Measurements from ENCODE around the gene PPM1L. TPM values are rescaled to one million over a fixed set of nuclear protein-coding genes. Genes with fewer than 3 reads are reported as not detected.

Gene PPM1L
- polyA plus RNA-seq, 1 donor (not counting 4 experiments of a cell fraction or from before 2014, with no cell fraction given): 0.58 TPM

DNA sequence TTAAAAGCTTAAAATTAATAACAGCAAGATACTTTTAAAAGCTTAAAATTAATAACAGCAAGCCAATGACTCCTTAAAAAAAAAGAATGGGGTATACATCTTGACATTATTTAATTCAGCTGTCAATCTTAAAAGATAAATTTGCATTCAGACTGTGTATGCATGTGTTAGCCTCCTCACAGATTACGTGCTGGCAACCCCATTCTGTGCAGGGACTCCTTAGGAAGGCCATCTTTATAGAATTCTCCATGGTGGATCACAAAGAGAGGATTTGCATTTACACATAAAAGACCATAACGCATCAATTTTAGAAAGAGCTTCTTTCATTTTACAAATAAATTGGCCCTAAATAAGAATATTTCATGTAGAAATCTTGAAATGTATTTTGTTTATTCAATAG is 261.9 kb downstream of the PPM1L start:
- Histone ChIP-seq H3K9me1 (ENCODE audit: control insufficient read depth, extremely low read depth, insufficient read depth, low read length) (no peaks in the 10 kb centered on the region), H3K9ac (ENCODE audit: control insufficient read depth, extremely low read depth, insufficient read depth, low read length) (no peak overlapping the region), H3K4me3 (ENCODE audit: control insufficient read depth in 2 of 3, extremely low read depth in 1 of 3, insufficient read depth in 2 of 3, low read depth in 1 of 3, low read length in 3 of 3) (no peak overlapping the region), H3K9me3 (ENCODE audit: control insufficient read depth, low read depth, low read length) (no peaks in the 10 kb centered on the region), H3K4me2 (ENCODE audit: control insufficient read depth, extremely low read depth, insufficient read depth, low read depth, low read length) (no peak overlapping the region), H3K27me3 (ENCODE audit: control insufficient read depth, extremely low read depth, insufficient read depth, low read length) (no peaks in the 10 kb centered on the region), H3K79me2 (ENCODE audit: control insufficient read depth, insufficient read depth, low read length) (no peaks in the 10 kb centered on the region), H3K36me3 (ENCODE audit: control insufficient read depth in 2 of 2, extremely low read depth in 1 of 2, insufficient read depth in 2 of 2, low read length in 2 of 2) (no peaks in the 10 kb centered on the region), H4K20me1 (ENCODE audit: control insufficient read depth, extremely low read depth, insufficient read depth, low read length) (no peaks in the 10 kb centered on the region), H3K27ac (ENCODE audit: control insufficient read depth, insufficient read depth, low read length) (no peak overlapping the region), H3K4me1 (ENCODE audit: control insufficient read depth, extremely low read depth, insufficient read depth, low read length) (no peaks in the 10 kb centered on the region), H2AFZ (ENCODE audit: control insufficient read depth, low read length) (no peak overlapping the region)
- TF ChIP-seq, protein P1, sequence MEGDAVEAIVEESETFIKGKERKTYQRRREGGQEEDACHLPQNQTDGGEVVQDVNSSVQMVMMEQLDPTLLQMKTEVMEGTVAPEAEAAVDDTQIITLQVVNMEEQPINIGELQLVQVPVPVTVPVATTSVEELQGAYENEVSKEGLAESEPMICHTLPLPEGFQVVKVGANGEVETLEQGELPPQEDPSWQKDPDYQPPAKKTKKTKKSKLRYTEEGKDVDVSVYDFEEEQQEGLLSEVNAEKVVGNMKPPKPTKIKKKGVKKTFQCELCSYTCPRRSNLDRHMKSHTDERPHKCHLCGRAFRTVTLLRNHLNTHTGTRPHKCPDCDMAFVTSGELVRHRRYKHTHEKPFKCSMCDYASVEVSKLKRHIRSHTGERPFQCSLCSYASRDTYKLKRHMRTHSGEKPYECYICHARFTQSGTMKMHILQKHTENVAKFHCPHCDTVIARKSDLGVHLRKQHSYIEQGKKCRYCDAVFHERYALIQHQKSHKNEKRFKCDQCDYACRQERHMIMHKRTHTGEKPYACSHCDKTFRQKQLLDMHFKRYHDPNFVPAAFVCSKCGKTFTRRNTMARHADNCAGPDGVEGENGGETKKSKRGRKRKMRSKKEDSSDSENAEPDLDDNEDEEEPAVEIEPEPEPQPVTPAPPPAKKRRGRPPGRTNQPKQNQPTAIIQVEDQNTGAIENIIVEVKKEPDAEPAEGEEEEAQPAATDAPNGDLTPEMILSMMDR (optimal IDR thresholded peaks at IDR 0.05 in 1 of 3, IDR thresholded peaks at IDR 0.05 in 1 of 3, conservative IDR thresholded peaks at IDR 0.05 in 1 of 3; ENCODE audit: extremely low read depth in 1 of 3, insufficient read depth in 2 of 3, low read length in 3 of 3): no peak
- no peak for TF ChIP-seq EZH2 (IDR thresholded peaks at IDR 0.05; ENCODE audit: low read length)
- dilution Hi-C loops (cut with MboI; ENCODE audit: extremely low pct_ligation_motif_present, low sequenced_read_pairs): no loop called here
- no peak for FAIRE-seq
- DNase-seq (ENCODE audit: low read depth, low spot score): no peak

DNA sequence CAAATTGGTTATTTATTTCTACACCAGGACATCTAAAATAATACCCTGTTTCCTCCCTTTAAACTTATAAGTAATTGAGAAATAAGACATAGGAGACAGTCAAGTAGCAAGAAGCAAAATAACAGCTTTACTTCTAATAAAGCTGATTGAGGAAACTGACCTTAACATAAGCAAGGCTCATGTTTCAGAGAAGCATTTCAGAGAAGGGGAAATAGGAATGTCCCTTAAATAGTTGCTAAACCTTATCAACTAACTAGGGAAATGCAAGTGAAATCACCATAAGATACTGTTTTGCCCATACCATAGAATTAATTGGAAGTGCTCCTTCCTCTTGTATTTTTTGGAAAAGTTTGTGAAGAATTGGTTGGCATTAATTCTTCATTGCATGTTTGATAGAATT is 264.2 kb downstream of the PPM1L start:
- Histone ChIP-seq H3K79me2 (ENCODE audit: control insufficient read depth, insufficient read depth, low read length) (no peaks in the 10 kb centered on the region), H3K4me2 (ENCODE audit: control insufficient read depth, extremely low read depth, insufficient read depth, low read depth, low read length) (no peak overlapping the region), H3K4me3 (ENCODE audit: control insufficient read depth in 2 of 3, extremely low read depth in 1 of 3, insufficient read depth in 2 of 3, low read depth in 1 of 3, low read length in 3 of 3) (no peak overlapping the region), H3K27me3 (ENCODE audit: control insufficient read depth, extremely low read depth, insufficient read depth, low read length) (no peaks in the 10 kb centered on the region), H4K20me1 (ENCODE audit: control insufficient read depth, extremely low read depth, insufficient read depth, low read length) (no peaks in the 10 kb centered on the region), H2AFZ (ENCODE audit: control insufficient read depth, low read length) (no peak overlapping the region), H3K9ac (ENCODE audit: control insufficient read depth, extremely low read depth, insufficient read depth, low read length) (no peak overlapping the region), H3K9me1 (ENCODE audit: control insufficient read depth, extremely low read depth, insufficient read depth, low read length) (no peaks in the 10 kb centered on the region), H3K9me3 (ENCODE audit: control insufficient read depth, low read depth, low read length) (no peaks in the 10 kb centered on the region), H3K36me3 (ENCODE audit: control insufficient read depth in 2 of 2, extremely low read depth in 1 of 2, insufficient read depth in 2 of 2, low read length in 2 of 2) (no peaks in the 10 kb centered on the region), H3K4me1 (ENCODE audit: control insufficient read depth, extremely low read depth, insufficient read depth, low read length) (no peaks in the 10 kb centered on the region), H3K27ac (ENCODE audit: control insufficient read depth, insufficient read depth, low read length) (no peak overlapping the region)
- FAIRE-seq (no peak), DNase-seq (ENCODE audit: low read depth, low spot score) (no peak)
- dilution Hi-C loops (cut with MboI; ENCODE audit: extremely low pct_ligation_motif_present, low sequenced_read_pairs): no loop called here
- TF ChIP-seq, protein P1 (optimal IDR thresholded peaks at IDR 0.05 in 1 of 3, IDR thresholded peaks at IDR 0.05 in 1 of 3, conservative IDR thresholded peaks at IDR 0.05 in 1 of 3; ENCODE audit: extremely low read depth in 1 of 3, insufficient read depth in 2 of 3, low read length in 3 of 3): no peak
- TF ChIP-seq EZH2 (IDR thresholded peaks at IDR 0.05; ENCODE audit: low read length): no peak

All from keratinocyte (primary cell).